AG10803 (cell line): ENCODE results near the gene DNAJA3.
A peak's percentile ranks its signal among the peaks of the same experiment; 100 is the strongest.
"Not testable (repeated sequence)": the region's sequence is repeated elsewhere in the genome, so short reads cannot be mapped to it uniquely, and the experiment has no call there.

Source experiments
- DNase-seq: peaks from one replicate; pipeline ENCODE4 v3.0.0; 2010; ENCODE audit warnings: low read depth
- H3K4me3 ChIP-seq: 2 replicates; pipeline ENCODE4 v1.5.1; 2011; ENCODE audit warnings: mild to moderate bottlenecking, low read length, control low read depth
- CTCF ChIP-seq: conservative IDR thresholded peaks from 2 replicates; pipeline ENCODE4 v1.5.1; 2011; ENCODE audit warnings: mild to moderate bottlenecking, low read length, control low read depth, inconsistent platforms

Gene DNAJA3

GRCh38 chr16:4388271-4389021, 37.2 kb upstream of the DNAJA3 start:
- H3K4me3 ChIP-seq, result no peak overlapping the region

DNA sequence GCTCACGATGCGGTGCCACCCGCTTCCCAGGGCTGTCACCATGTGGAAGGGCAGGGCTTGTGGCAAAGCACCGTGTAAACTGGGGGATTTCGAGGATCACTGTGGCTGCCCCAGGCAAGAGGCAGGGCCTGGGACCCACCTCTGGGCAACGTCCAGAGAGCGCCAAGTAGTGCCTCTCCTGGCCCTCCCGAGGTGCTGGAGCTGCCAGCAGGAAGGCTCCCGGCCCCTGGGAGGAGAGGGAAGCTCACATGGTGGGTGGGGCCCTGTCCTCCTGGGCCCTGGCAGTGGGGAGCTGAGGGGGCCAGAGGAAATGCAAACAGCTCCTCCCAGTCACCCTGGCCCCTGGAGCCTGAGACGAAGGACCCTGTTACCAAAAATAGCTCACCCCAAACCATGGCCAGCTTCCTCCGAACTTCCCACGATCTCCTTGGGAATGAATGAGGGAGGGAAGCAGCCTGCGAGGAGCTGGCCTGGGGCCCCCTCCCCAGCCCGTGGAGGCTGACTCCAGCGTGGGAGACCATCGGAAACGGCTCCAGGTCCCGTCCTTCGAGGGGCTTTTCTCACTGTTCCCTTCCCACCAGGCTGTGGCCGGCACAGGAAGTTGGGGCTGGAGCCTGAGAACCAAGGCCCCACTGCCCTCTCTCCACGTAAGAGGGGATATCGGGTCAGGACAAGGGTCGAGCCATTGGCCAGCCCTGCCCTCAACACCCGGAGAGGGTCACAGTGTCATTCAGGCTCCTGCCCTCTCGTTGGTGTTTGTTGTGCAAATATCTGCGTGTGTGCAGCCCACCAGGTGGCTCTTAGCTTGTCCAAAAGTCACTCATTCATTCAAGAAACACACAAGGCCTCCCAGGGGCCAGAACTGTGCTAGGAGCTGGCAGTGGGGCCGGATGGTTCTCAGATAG, 36.4 kb upstream of the DNAJA3 start:
- no peak for DNase-seq
- TF ChIP-seq CTCF, result no peak
- no peak overlapping the region for H3K4me3 ChIP-seq

More at GRCh38 chr16:4388271-4389021, 37.2 kb upstream of the DNAJA3 start:
- peak; percentile 57 for DNase-seq
- no peak for TF ChIP-seq CTCF

- H3K4me3 ChIP-seq, result no peak overlapping the region
- DNase-seq, result no peak
- TF ChIP-seq CTCF, result peak; percentile 17; the same call in 1 of the 2 replicates
Observed at GRCh38 chr16:4390266-4391260, 35.1 kb upstream of the DNAJA3 start.

DNA sequence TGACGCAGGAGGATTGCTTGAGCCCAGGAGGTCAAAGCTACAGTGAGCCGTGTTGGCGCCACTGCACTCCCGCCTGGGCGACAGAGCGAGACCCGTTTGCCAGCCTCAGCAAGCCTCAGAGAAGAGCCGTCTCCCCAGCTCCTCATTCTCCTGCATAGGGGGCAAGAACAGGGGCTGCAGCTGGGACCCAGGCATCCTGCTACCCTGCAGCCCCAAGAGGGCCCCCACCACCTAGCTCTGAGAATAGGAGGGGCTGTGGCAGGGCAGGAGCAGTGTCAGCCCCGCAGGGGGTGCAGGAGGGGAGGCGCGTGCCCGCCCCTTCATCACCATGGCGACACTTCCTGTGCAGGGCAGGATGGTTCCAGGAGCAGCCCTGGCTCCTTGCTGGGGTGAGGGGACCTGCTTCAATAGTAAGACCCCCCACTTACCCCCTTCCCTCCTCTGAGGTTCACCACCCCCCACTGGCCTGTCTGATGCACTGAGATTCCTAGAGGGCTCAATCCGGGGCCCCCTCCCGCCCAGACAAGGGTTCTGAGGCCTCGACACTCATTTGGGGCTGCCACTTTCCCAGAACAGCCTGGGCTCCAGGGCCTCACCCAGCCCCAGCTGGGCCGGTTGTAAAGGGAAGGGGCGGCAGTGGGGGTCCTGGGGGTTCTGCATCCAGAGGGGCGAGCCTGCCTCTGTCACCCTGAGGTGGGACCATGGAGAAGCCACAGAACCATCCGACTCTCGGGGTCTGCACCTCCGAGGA, 33.9 kb upstream of the DNAJA3 start:
- H3K4me3 ChIP-seq, result no peak overlapping the region
- no peak for DNase-seq
- TF ChIP-seq CTCF, result no peak

DNA sequence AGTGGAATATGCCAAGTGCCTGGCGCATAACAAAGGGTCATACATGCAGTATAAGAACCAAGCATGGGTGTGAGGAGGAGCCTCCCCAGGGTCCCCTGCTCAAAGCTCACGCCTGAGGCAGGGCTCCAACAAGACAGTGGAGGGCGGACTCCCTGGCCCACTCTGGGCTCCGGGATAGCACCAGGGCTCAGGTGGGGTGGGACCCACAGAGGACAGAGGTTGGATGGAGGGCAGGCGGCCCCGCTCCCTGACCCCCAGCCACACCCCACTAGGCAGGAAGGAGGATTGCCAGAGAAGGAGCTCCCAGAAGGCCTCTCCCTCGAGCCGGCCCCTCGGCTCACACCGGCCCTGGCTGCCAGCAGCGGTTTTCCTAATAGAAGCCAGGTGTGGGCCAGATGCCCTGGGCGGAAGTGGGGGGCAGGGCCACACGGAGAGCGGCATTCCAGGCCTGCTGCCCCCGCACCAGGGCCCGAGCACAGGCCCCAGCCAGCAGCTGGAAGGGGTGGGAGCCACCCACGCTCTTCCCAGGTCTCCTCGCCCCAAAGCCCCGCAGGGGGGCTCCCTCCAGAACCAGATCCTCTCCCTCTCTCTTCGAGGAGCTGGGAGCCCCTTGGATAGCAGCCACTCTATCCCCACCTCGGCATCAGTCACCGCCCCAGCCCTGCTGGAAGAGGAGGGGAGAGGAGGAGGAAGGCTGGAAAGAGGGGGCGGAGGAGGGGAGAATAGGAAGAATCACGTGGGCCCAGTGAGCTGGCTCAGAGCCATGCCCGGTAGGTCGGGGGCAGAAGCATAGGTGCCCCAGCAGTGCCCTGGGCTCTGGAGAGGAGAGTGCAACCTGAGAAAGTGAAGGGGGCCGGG, 33.1 kb upstream of the DNAJA3 start:
- TF ChIP-seq CTCF, result no peak
- H3K4me3 ChIP-seq, result no peak overlapping the region
- DNase-seq, result peak; percentile 93

DNA sequence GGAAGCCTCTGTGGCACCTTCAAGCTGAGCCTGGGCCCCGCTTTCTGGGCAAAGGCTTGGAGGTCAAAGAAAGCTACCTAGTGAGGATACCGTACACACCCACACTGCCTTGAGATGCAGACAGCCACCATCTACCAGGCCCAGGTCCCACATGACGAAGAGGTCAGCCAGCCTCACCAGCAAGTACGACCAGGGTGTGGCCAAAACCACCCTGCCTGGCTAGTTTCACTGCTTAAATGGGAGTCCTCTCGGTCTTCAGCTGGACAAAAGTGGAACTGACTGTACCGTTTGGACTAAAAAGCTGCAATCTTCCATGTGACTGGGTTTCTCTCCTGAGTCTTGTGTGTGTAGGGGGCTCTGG, 32.4 kb upstream of the DNAJA3 start:
- 0 out of 2 replicates have a peak, but pooled peaks have one; percentile 1 for TF ChIP-seq CTCF
- DNase-seq, result peak; percentile 72
- H3K4me3 ChIP-seq, result no peak overlapping the region

DNA sequence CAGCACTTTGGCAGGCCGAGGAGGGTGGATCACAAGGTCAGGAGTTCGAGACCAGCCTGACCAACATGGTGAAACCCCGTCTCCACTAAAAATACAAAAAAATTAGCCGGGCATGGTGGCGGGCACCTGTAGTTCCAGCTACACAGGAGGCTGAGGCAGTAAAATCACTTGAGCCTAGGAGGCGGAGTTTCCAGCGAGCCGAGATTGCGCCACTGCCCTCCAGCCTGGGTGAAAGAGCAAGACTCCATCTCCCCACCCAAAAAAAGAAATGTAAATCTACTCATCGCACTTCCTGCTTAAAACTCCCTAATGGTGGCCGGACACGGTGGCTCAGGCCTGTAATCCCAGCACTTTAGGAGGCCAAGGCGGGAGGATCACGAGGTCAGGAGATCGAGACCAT, 31.8 kb upstream of the DNAJA3 start:
- DNase-seq, result not testable (repeated sequence)

More for the DNA sequence above, 31.8 kb upstream of the DNAJA3 start:
- not testable (repeated sequence) for H3K4me3 ChIP-seq
